Adrenal gland (tissue), 12 donors: ENCODE results near the gene GPS1. TPM values are rescaled to one million over a fixed set of nuclear protein-coding genes. Genes with fewer than 3 reads are reported as not detected.

Experiments
- DNase-seq, 7 donors: peaks; one replicate each; pipeline ENCODE4 v3.0.0-alpha.2; 2019 to 2020
- H3K27ac ChIP-seq, 5 donors: fragments of 200-600 bp; sonication (generic) in 4 of 5; 1 replicate in 3 of 5; 2 replicates in 2 of 5; pipeline versions ENCODE4 v1.5.1 to v1.8.0; 2016 to 2020; ENCODE audit warnings: mild to moderate bottlenecking in 1 of 5
- H3K27me3 ChIP-seq: fragments of 200-600 bp; 2 replicates; pipeline ENCODE4 v1.8.0; 2021
- H3K36me3 ChIP-seq, 2 donors: fragments of 200-600 bp; replicated peaks in 1 of 2; 1 replicate in 1 of 2; 2 replicates in 1 of 2; pipeline versions ENCODE4 v1.5.1 to v1.8.0; 2018 to 2022
- H3K4me1 ChIP-seq, 2 donors: fragments of 200-600 bp; replicated peaks in 1 of 2; 1 replicate in 1 of 2; 2 replicates in 1 of 2; pipeline versions ENCODE4 v1.5.1 to v1.8.0; 2018 to 2021
- H3K4me3 ChIP-seq, 4 donors: fragments of 200-600 bp; sonication (generic) in 3 of 4; one replicate each; pipeline ENCODE4 v1.5.1; 2016 to 2018
- H3K9me3 ChIP-seq, 3 donors: fragments of 200-600 bp; sonication (generic) in 1 of 3; replicated peaks in 1 of 3; 1 replicate in 2 of 3; 2 replicates in 1 of 3; pipeline versions ENCODE4 v1.5.1 to v1.8.0; 2016 to 2021
- CTCF ChIP-seq, 6 experiments: fragments of 450-650 bp in 4 of 6; fragments of 200-600 bp in 2 of 6; sonication (generic) in 1 of 6; IDR thresholded peaks; 1 replicate in 5 of 6; 2 replicates in 1 of 6; pipeline versions ENCODE4 v1.5.1 to v1.8.0; 2016 to 2021; ENCODE audit warnings: antibody characterized with exemption in 6 of 6, mild to moderate bottlenecking in 2 of 6, moderate library complexity in 1 of 6
- POLR2A ChIP-seq, 2 donors: fragments of 450-650 bp; IDR thresholded peaks; one replicate each; pipeline ENCODE4 v1.6.1; 2017; ENCODE audit warnings: antibody characterized with exemption in 2 of 2, mild to moderate bottlenecking in 2 of 2, moderate library complexity in 1 of 2
- WGBS, 4 donors: extraction: QIAGEN DNeasy Blood & Tissue Kit in 2 of 4; methylation state at CpG; one replicate each; pipeline versions ENCODE4 v1.1.5 to v1.1.7; 2013 to 2017; 5-methylcytosine and 5-hydroxymethylcytosine counted together
- intact Hi-C, 2 donors: fragments of 100-400 bp; cut with DNase I; formaldehyde crosslinking; loops; one replicate each; pipeline versions ENCODE4 v1.14.1 to v1.15.0; 2022 to 2023
- polyA plus RNA-seq, 3 donors: library from polyadenylated mRNA; stranded (reverse); fragments of 200-250 nt in 2 of 3; fragments of 350-450 nt in 1 of 3; fragmentation: Illumina TruSeq in 1 of 3; extraction: RNeasy Lipid Tissue Mini Kit (QIAGEN cat#74804) in 1 of 3; gene quantifications; one replicate each; pipeline ENCODE4 v1.2.3, GENCODE V29; 2013 to 2014
- total RNA-seq, 9 donors: library from RNA; depleted of rRNA in 4 of 9; stranded (reverse); fragments of >200 nt in 4 of 9; fragments of 120-200 nt in 1 of 9; fragmentation: NEBNext Ultra II Directional in 1 of 9; extraction: Animal tissue kit (Norgen Biotek cat#: 25700) in 1 of 9; gene quantifications; one replicate each; pipeline versions ENCODE4 v1.1.0 to v1.2.4, GENCODE V29; 2013 to 2023
- donor health status: healthy with polysubstance abuse.
- donor health status: Bipolar disorder and iron deficiency.
- donor health status: DM: yes; HTN: yes; CAD: no.
- donor health status: DM: no; HTN: no; CAD: no.
- donor health status: DM: no; HTN: no; CAD: no.
- donor health status: DM: yes; HTN: yes; CAD: no.

Gene GPS1
- total and polyA plus RNA-seq, 12 donors = 37.4 to 305 (median 113) TPM

- WGBS, 4 donors = 72 to 92% (median 82%) methylated on average over 4 to 9 of the region's 9 CpGs
- no peaks in the 10 kb centered on the region for H3K9me3 ChIP-seq
- intact Hi-C loops = no loop called here
- no peak overlapping the region for H3K27ac ChIP-seq
- no peaks in the 10 kb centered on the region for H3K27me3 ChIP-seq
- H3K4me1 ChIP-seq = peaks cover 12 to 17% of the 10 kb centered on the region in 2 donors
- TF ChIP-seq CTCF (IDR thresholded peaks at IDR 0.05) (no peak), POLR2A (IDR thresholded peaks at IDR 0.05) (no peak)
- no peak for DNase-seq
- no peak overlapping the region for H3K4me3 ChIP-seq
- H3K36me3 ChIP-seq = peaks cover 0 to 45% of the 10 kb centered on the region in 2 donors
Measured at GRCh38 chr17:82062984-82063368, 11.3 kb downstream of the GPS1 start.

DNA sequence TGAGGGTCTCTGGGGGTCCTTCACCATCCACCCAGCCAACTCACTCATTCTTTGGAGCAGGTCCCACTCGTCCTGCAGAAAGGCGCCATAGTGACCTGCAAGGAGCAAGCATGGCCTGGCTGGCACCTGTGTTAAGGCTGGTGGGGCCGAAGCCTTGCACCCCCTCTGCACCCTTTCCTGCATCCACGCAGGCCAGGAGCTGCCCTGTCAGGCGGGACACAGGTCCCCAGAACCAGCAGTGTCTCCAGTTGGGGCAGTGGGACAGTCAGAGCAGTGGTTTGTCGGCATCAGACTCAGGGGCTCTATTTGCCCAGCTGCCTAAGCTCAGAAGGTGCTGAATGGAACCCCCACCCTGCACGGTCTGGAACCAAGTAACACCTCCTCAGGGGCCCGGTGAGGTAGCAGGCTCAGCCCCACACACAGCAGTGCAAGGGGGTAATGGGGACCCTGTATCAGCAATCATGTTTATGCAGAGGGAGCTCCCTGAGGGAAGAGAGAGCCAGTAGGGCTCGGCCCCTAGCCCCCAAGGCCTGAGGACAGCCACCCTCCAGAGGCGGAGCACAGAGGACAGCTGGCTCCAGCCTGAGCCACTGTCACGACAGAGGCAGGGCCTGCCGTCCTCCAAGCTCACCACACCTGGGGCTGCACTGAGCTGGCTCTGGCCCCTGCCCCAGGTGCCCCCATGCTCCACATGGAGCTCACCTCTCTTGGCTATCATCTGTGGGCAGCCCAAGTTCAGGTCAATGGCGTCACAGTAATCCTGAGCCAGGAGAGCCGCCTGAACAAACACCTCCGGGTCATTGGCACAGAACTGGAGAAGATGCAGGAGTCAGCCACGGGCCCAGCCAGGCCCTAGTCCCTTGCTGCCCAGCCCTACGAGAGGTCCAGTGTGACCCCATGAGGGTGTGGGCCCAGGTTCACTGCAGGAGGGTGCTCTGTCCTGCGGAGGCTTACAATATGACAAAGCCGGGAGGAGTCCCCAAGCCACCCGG, 12.0 kb downstream of the GPS1 start:
- H3K4me1 ChIP-seq = peaks cover 12 to 17% of the 10 kb centered on the region in 2 donors
- intact Hi-C loops = no loop called here
- H3K4me3 ChIP-seq = no peak overlapping the region
- no peak for DNase-seq
- peaks cover 0 to 38% of the 10 kb centered on the region in 2 donors for H3K36me3 ChIP-seq
- no peak overlapping the region for H3K27ac ChIP-seq
- TF ChIP-seq POLR2A (IDR thresholded peaks at IDR 0.05) (no peak), CTCF (IDR thresholded peaks at IDR 0.05) (no peak)
- H3K27me3 ChIP-seq = no peaks in the 10 kb centered on the region
- H3K9me3 ChIP-seq = no peaks in the 10 kb centered on the region
- 78 to 89% (median 80%) methylated on average over 6 to 20 of the region's 20 CpGs for WGBS, 4 donors

DNA sequence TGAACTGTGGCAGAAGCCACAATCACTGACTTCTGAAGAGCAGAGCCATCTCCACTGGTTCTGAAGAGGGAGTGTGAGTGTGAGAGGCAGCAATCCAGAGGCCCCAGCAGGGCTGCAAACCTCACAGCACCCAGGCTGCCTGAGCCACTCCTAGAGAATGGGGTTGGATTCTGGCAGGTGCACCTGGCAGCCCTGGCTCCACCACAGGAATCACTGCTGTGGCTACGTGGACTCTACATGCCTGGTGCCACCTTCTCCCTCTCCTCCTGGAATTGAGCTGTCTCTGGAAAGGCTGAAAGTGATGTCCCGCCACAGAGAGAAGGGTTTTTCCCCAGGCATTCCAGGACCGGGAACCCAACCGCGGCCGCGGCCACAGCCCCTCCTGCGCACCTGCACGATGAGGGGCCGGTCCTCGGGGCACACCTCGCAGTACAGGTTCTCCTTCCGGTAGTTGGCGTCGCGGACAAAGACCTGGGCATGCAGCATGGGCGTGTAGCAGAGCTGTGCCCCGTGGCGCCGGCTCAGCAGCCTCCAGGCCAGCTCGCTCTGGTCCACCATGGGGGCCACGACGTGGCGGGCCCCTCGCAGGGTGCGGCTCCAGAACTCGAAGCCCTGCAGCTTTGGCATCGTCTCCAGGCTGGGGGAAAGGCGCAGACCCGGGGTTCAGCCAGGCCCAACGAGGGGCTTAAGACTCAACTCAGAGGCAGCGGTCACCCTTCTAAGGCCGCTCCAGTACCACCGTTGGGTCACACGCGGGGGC, 12.9 kb downstream of the GPS1 start:
- Histone ChIP-seq H3K9me3 (no peaks in the 10 kb centered on the region), H3K4me3 (peak overlapping the region; percentile 3 to 58 (median 44)), H3K36me3 (peaks cover 0 to 29% of the 10 kb centered on the region in 2 donors), H3K27me3 (no peaks in the 10 kb centered on the region), H3K27ac (peak overlapping the region in 1 of 5 donors; percentile 87), H3K4me1 (peaks cover 12 to 17% of the 10 kb centered on the region in 2 donors)
- DNase-seq = no peak
- WGBS, 4 donors = 35 to 50% (median 41%) methylated on average over 16 to 36 of the region's 36 CpGs
- intact Hi-C loops = no loop called here
- TF ChIP-seq CTCF (IDR thresholded peaks at IDR 0.05) (no peak), POLR2A (IDR thresholded peaks at IDR 0.05) (no peak)

GRCh38 chr17:82065193-82065637, 13.5 kb downstream of the GPS1 start:
- no peaks in the 10 kb centered on the region for H3K9me3 ChIP-seq
- peak overlapping the region; percentile 32 to 65 (median 57) for H3K4me3 ChIP-seq
- peak overlapping the region in 3 of 5 donors; percentile 52 to 87 (median 52) for H3K27ac ChIP-seq
- H3K36me3 ChIP-seq = peaks cover 0 to 23% of the 10 kb centered on the region in 2 donors
- H3K27me3 ChIP-seq = no peaks in the 10 kb centered on the region
- intact Hi-C loops = no loop called here
- DNase-seq = peak in 1 of 7 donors; percentile 44
- WGBS, 4 donors = 1 to 4% (median 2%) methylated on average over 11 to 47 of the region's 47 CpGs; no CpG with 5 or more reads in 1 of the 4 donors
- peaks cover 12 to 17% of the 10 kb centered on the region in 2 donors for H3K4me1 ChIP-seq
- no peak for TF ChIP-seq CTCF (IDR thresholded peaks at IDR 0.05)
- TF ChIP-seq POLR2A (IDR thresholded peaks at IDR 0.05) = no peak
